Inflammatory macrophage (primary cell): ENCODE measurements around the gene PHF20.
"Not testable (repeated sequence)": the region's sequence is repeated elsewhere in the genome, so short reads cannot be mapped to it uniquely, and the experiment has no call there.

Source experiments
- DNase-seq, 2 donors: peaks; one replicate each; pipeline ENCODE4 v3.0.0-alpha.2; 2020 to 2022

Gene PHF20

GRCh38 chr20:35934050-35934449, 162.2 kb downstream of the PHF20 start:
- DNase-seq = no peak

- DNase-seq = no peak
Measured at GRCh38 chr20:35939264-35939663, 167.4 kb downstream of the PHF20 start.

- no peak for DNase-seq
Measured at GRCh38 chr20:35941620-35942019, 169.8 kb downstream of the PHF20 start.

- peak; percentile 28 to 32 for DNase-seq
Measured at GRCh38 chr20:35942243-35942642, 170.4 kb downstream of the PHF20 start.

GRCh38 chr20:35947489-35947888, 175.7 kb downstream of the PHF20 start:
- DNase-seq = no peak

- DNase-seq = no peak
Measured at GRCh38 chr20:35947907-35948306, 176.1 kb downstream of the PHF20 start.

GRCh38 chr20:35950093-35950492, 178.3 kb downstream of the PHF20 start:
- no peak for DNase-seq

GRCh38 chr20:35952080-35952479, 180.3 kb downstream of the PHF20 start:
- DNase-seq = not testable (repeated sequence)

GRCh38 chr20:35952480-35953386, 180.9 kb downstream of the PHF20 start:
- peak; percentile 74 to 81 for DNase-seq

- peak; percentile 19 to 55 for DNase-seq
Measured at GRCh38 chr20:35953387-35954199, 181.8 kb downstream of the PHF20 start.

- peak; percentile 97 to 98 for DNase-seq
Measured at GRCh38 chr20:35954200-35954906, 182.5 kb downstream of the PHF20 start, which contains the start of gene SCAND1. SCAND1 (minus strand) TSS chr20:35954502; CDS start chr20:35954284, 218 bp downstream.

- DNase-seq = peak; percentile 43 to 55
Measured at GRCh38 chr20:35954907-35955251, 183.1 kb downstream of the PHF20 start.

- no peak for DNase-seq
Measured at GRCh38 chr20:35956616-35957015, 184.8 kb downstream of the PHF20 start.

- not testable (repeated sequence) for DNase-seq
Measured at GRCh38 chr20:35959291-35959690, 187.5 kb downstream of the PHF20 start.

- DNase-seq = no peak
Measured at GRCh38 chr20:35963878-35964277, 192.1 kb downstream of the PHF20 start.

- no peak for DNase-seq
Measured at GRCh38 chr20:35967979-35968640, 196.3 kb downstream of the PHF20 start, which contains the start of gene CNBD2. CNBD2 (plus strand) TSS chr20:35968590; CDS start chr20:35968763, 173 bp downstream.

- DNase-seq = no peak
Measured at GRCh38 chr20:35968930-35969329, 197.1 kb downstream of the PHF20 start.

- no peak for DNase-seq
Measured at GRCh38 chr20:35971981-35972380, 200.2 kb downstream of the PHF20 start.

GRCh38 chr20:35972462-35972861, 200.6 kb downstream of the PHF20 start:
- DNase-seq = no peak

GRCh38 chr20:35974256-35974655, 202.4 kb downstream of the PHF20 start:
- no peak for DNase-seq

- DNase-seq = no peak
Measured at GRCh38 chr20:35975576-35976373, 204.0 kb downstream of the PHF20 start.
